ENCODE data around the gene TTLL1. TPM values are rescaled to one million over a fixed set of nuclear protein-coding genes. Genes with fewer than 3 reads are reported as not detected.

The TTLL1 gene
- total and polyA plus RNA-seq, 2 experiments from 2014 or later, result 5.5 to 6.8 TPM

GRCh38 chr22:43116932-43117331 lies 27.7 kb upstream of the TTLL1 start:
- Histone ChIP-seq H3K4me1 (ENCODE audit: insufficient read depth) (no peaks in the 10 kb centered on the region; the same call in 1 of the 2 replicates), H4K20me1 (replicated peaks; ENCODE audit: insufficient read depth) (no peaks in the 10 kb centered on the region), H2AFZ (no peak overlapping the region), H3K79me2 (replicated peaks; ENCODE audit: insufficient read depth) (no peaks in the 10 kb centered on the region), H3K4me3 (no peak overlapping the region), H3K9me2 (ENCODE audit: insufficient read depth) (no peaks in the 10 kb centered on the region), H3K36me3 (ENCODE audit: insufficient read depth) (no peaks in the 10 kb centered on the region), H3K4me2 (no peak overlapping the region), H3K27me3 (ENCODE audit: insufficient read depth) (peaks cover 15% of the 10 kb centered on the region), H3K27ac (ENCODE audit: low read depth) (no peak overlapping the region), H3F3A (replicated peaks; ENCODE audit: low read depth) (0 out of 2 replicates have a peak, but pooled peaks cover 1% of the 10 kb centered on the region)
- H3K27ac Mint-ChIP-seq, result no peak overlapping the region
- no peak for DNase-seq (ENCODE audit: low spot score)
- H3K4me3 Mint-ChIP-seq, result no peak overlapping the region
- TF ChIP-seq ZNF114 (CRISPR knock-in tag; IDR thresholded peaks at IDR 0.05), result no peak
- TF ChIP-seq ZNF462 (CRISPR knock-in tag; IDR thresholded peaks at IDR 0.05), result no peak
- TF ChIP-seq REST (IDR thresholded peaks at IDR 0.05; ENCODE audit: unreplicated experiment), result no peak
- no peak for TF ChIP-seq POLR2AphosphoS5 (IDR thresholded peaks at IDR 0.05; ENCODE audit: low read depth)
- TF ChIP-seq ETS1 (IDR thresholded peaks at IDR 0.05), result no peak
- no peak for TF ChIP-seq ZNF331 (CRISPR knock-in tag; IDR thresholded peaks at IDR 0.05; ENCODE audit: low read depth)
- TF ChIP-seq NANOG (IDR thresholded peaks at IDR 0.05; ENCODE audit: borderline replicate concordance), result no peak
- TF ChIP-seq EZH2phosphoT487 (IDR thresholded peaks at IDR 0.05; ENCODE audit: unreplicated experiment), result no peak
- TF ChIP-seq CREB1 (CRISPR knock-in tag; IDR thresholded peaks at IDR 0.05; ENCODE audit: low read depth), result no peak
- TF ChIP-seq EZH2 (IDR thresholded peaks at IDR 0.05; ENCODE audit: low read depth, unreplicated experiment), result no peak
- no peak for TF ChIP-seq STAT1 (IDR thresholded peaks at IDR 0.05; ENCODE audit: unreplicated experiment)
- TF ChIP-seq CTCF (conservative IDR thresholded peaks at IDR 0.05; ENCODE audit: low read depth in 2 of 2), result no peak
- TF ChIP-seq JUNB (IDR thresholded peaks at IDR 0.05; ENCODE audit: unreplicated experiment), result no peak
- peaks cover 7% of the 10 kb centered on the region; the same call in 2 of the 3 replicates for H3K4me1 Mint-ChIP-seq
- H3K36me3 Mint-ChIP-seq (ENCODE audit: low read depth), result no peaks in the 10 kb centered on the region
- H3K9me3 Mint-ChIP-seq, result no peaks in the 10 kb centered on the region; the same call in 2 of the 3 replicates
- peaks cover 18% of the 10 kb centered on the region for H3K27me3 Mint-ChIP-seq (ENCODE audit: insufficient read depth, low read depth, poor library complexity)
- ATAC-seq, result no peak

All from GM23338 (cell line).